Testis (tissue), 3 donors: ENCODE measurements around the gene SNTG2. TPM values are rescaled to one million over a fixed set of nuclear protein-coding genes. Genes with fewer than 3 reads are reported as not detected.

ENCODE experiments used
- DNase-seq: peaks from one replicate; pipeline ENCODE4 v3.0.0-alpha.2; 2019
- H3K27ac ChIP-seq, 2 donors: fragments of 200-600 bp; sonication (generic); one replicate each; pipeline ENCODE4 v1.5.1; 2019
- H3K27me3 ChIP-seq: fragments of 200-600 bp; sonication (generic); one replicate; pipeline ENCODE4 v1.5.1; 2019
- H3K36me3 ChIP-seq: fragments of 200-600 bp; sonication (generic); one replicate; pipeline ENCODE4 v1.5.1; 2017; ENCODE audit warnings: low read depth; ENCODE audit errors: missing control alignments
- H3K4me1 ChIP-seq: fragments of 200-600 bp; sonication (generic); one replicate; pipeline ENCODE4 v1.5.1; 2019
- H3K4me3 ChIP-seq, 2 donors: fragments of 200-600 bp; sonication (generic); one replicate each; pipeline ENCODE4 v1.5.1; 2017 to 2019
- H3K9me3 ChIP-seq: fragments of 200-600 bp; sonication (generic); one replicate; pipeline ENCODE4 v1.5.1; 2017
- CTCF ChIP-seq, 3 experiments: fragments of 450-650 bp in 2 of 3; fragments of 200-600 bp in 1 of 3; sonication (generic) in 1 of 3; IDR thresholded peaks; one replicate each; pipeline ENCODE4 v1.5.1; 2016 to 2019; ENCODE audit warnings: antibody characterized with exemption in 3 of 3, mild to moderate bottlenecking in 2 of 3, moderate library complexity in 1 of 3
- POLR2A ChIP-seq: fragments of 450-650 bp; IDR thresholded peaks from one replicate; pipeline ENCODE4 v1.6.1; 2017; ENCODE audit warnings: antibody characterized with exemption, mild to moderate bottlenecking, moderate library complexity
- WGBS, 2 donors: methylation state at CpG; one replicate each; pipeline ENCODE4 v1.1.5; 2018; 5-methylcytosine and 5-hydroxymethylcytosine counted together
- intact Hi-C: fragments of 100-400 bp; cut with DNase I; formaldehyde crosslinking; loops from one replicate; pipeline ENCODE4 v1.15.1; 2023; ENCODE audit warnings: low total_unique reads
- polyA plus RNA-seq: library from polyadenylated mRNA; stranded (reverse); fragments of 350-450 nt; fragmentation: Illumina TruSeq; extraction: RNeasy Lipid Tissue Mini Kit (QIAGEN cat#74804); gene quantifications from one replicate; pipeline ENCODE4 v1.2.3, GENCODE V29; 2014; ENCODE audit warnings: low read depth, low replicate concordance; ENCODE audit not compliant: insufficient read depth
- total RNA-seq, 2 donors: library from RNA; depleted of rRNA; stranded (reverse); fragments of >200 nt; gene quantifications; one replicate each; pipeline ENCODE4 v1.2.3, GENCODE V29; 2016

The SNTG2 gene
- total and polyA plus RNA-seq, 3 donors from 2014 or later, result 8.7 to 10.2 (median 9.1) TPM

GRCh38 chr2:974054-974453 lies 23.4 kb downstream of the SNTG2 start:
- 69 to 72% methylated on average over 7 to 8 of the region's 8 CpGs for WGBS, 2 donors
- H3K27ac ChIP-seq, result no peak overlapping the region

GRCh38 chr2:974502-974901 lies 23.9 kb downstream of the SNTG2 start:
- Histone ChIP-seq H3K9me3 (no peaks in the 10 kb centered on the region), H3K4me1 (peaks cover 6% of the 10 kb centered on the region), H3K4me3 (no peak overlapping the region), H3K27ac (no peak overlapping the region), H3K36me3 (no peaks in the 10 kb centered on the region), H3K27me3 (no peaks in the 10 kb centered on the region)
- intact Hi-C loops, result no loop called here
- WGBS, 2 donors, result 18 to 41% methylated on average over 2 of the region's 2 CpGs
- TF ChIP-seq POLR2A (no peak), CTCF (IDR thresholded peaks at IDR 0.05) (no peak)
- DNase-seq, result peak; percentile 52

More at GRCh38 chr2:974054-974453, 23.4 kb downstream of the SNTG2 start:
- intact Hi-C loops, result no loop called here
- H3K27me3 ChIP-seq, result no peaks in the 10 kb centered on the region
- no peaks in the 10 kb centered on the region for H3K36me3 ChIP-seq
- no peak overlapping the region for H3K4me3 ChIP-seq
- H3K9me3 ChIP-seq, result no peaks in the 10 kb centered on the region
- no peak for TF ChIP-seq POLR2A
- TF ChIP-seq CTCF (IDR thresholded peaks at IDR 0.05), result no peak
- no peak for DNase-seq
- H3K4me1 ChIP-seq, result peaks cover 6% of the 10 kb centered on the region

- Histone ChIP-seq H3K4me1 (peaks cover 6% of the 10 kb centered on the region), H3K27ac (no peak overlapping the region), H3K4me3 (no peak overlapping the region), H3K27me3 (no peaks in the 10 kb centered on the region), H3K36me3 (no peaks in the 10 kb centered on the region), H3K9me3 (no peaks in the 10 kb centered on the region)
- intact Hi-C loops, result no loop called here
- TF ChIP-seq CTCF (IDR thresholded peaks at IDR 0.05) (no peak), POLR2A (no peak)
- no peak for DNase-seq
- 83 to 91% methylated on average over 4 of the region's 4 CpGs for WGBS, 2 donors
Measured at GRCh38 chr2:975095-975494, 24.4 kb downstream of the SNTG2 start.

GRCh38 chr2:979069-979928 lies 28.6 kb downstream of the SNTG2 start:
- DNase-seq, result no peak
- Histone ChIP-seq H3K4me1 (peaks cover 2% of the 10 kb centered on the region), H3K27ac (no peak overlapping the region), H3K4me3 (no peak overlapping the region), H3K9me3 (no peaks in the 10 kb centered on the region), H3K36me3 (no peaks in the 10 kb centered on the region), H3K27me3 (no peaks in the 10 kb centered on the region)
- 79% methylated on average over 8 of the region's 8 CpGs for WGBS, 2 donors
- no peak for TF ChIP-seq POLR2A
- no peak for TF ChIP-seq CTCF (IDR thresholded peaks at IDR 0.05)
- intact Hi-C loops, result no loop called here

GRCh38 chr2:980176-980575 lies 29.5 kb downstream of the SNTG2 start:
- no peaks in the 10 kb centered on the region for H3K36me3 ChIP-seq
- intact Hi-C loops, result no loop called here
- no peak overlapping the region for H3K27ac ChIP-seq
- no peaks in the 10 kb centered on the region for H3K4me1 ChIP-seq
- H3K27me3 ChIP-seq, result no peaks in the 10 kb centered on the region
- WGBS, 2 donors, result 76 to 78% methylated on average over 4 of the region's 4 CpGs
- H3K4me3 ChIP-seq, result no peak overlapping the region
- TF ChIP-seq POLR2A (no peak), CTCF (IDR thresholded peaks at IDR 0.05) (no peak)
- no peak for DNase-seq
- no peaks in the 10 kb centered on the region for H3K9me3 ChIP-seq
